GM19035 (cell line): Measurements from ENCODE around the gene SUCLG2.

Source experiments
- ATAC-seq: cut with Tn5 transposase; IDR thresholded peaks from one replicate; pipeline ENCODE4 v1.9.1; 2021; ENCODE audit not compliant: unreplicated experiment

Gene SUCLG2, protein sequence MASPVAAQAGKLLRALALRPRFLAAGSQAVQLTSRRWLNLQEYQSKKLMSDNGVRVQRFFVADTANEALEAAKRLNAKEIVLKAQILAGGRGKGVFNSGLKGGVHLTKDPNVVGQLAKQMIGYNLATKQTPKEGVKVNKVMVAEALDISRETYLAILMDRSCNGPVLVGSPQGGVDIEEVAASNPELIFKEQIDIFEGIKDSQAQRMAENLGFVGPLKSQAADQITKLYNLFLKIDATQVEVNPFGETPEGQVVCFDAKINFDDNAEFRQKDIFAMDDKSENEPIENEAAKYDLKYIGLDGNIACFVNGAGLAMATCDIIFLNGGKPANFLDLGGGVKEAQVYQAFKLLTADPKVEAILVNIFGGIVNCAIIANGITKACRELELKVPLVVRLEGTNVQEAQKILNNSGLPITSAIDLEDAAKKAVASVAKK

DNA sequence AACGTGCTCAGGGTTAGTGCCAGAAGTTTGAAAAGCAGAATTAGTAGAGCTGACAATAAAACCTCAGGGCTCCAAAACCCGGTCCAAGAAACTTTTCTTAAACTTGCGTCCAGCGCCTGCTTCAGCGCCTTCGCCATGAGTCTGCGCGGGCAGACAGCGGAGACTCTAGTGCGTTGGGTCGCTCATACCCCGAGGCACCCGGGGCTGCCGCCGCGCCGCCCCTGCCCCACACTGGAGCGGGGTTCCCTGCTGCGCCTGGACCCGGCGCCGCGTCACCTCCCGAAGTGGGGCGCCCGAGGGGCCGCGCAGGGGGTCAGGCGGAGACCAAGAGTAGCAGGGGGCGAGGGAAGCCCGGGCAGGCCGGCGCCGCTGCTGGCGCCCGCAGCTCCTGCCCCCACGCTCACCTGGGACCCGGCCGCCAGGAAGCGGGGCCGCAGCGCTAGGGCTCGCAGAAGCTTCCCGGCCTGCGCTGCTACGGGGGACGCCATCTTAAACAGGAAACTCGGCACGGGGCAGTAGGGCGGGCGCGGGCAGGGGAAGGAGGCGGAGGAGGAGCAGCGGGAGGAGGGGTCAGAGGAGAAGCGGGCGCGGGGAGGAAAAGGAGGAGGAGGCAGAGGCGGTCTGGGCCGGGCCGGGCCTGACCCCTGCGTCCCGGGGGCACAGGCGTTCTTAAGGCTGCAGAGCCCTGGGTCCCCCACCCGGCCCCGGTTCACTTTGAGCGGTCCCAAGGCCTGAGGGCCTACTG lies at the start of gene SUCLG2:
TSS of gene SUCLG2 (minus strand) at position 514 of the 745 bp plus-strand sequence. CDS start at position 488, 26 bp downstream.
- ATAC-seq = peak; percentile 75

DNA sequence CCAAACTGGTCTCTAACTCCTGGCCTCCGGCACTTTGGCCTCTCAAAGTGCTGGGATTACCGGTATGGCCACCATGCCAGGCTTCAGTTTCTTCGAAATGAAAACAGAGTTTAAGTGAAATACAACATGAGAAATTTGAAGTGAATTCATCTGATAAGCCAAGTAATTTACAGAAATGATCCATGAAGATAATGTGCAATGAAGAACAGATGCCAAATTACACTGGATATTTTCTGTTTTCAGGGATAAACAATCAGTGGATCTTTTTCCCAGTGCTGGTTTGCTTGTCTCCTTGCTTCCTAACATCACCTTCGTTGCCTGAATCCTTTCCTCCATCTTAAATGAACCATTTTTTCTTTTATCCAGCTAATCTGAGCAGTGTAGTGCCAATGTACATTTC lies 46.2 kb upstream of the SUCLG2 start:
- no peak for ATAC-seq

DNA sequence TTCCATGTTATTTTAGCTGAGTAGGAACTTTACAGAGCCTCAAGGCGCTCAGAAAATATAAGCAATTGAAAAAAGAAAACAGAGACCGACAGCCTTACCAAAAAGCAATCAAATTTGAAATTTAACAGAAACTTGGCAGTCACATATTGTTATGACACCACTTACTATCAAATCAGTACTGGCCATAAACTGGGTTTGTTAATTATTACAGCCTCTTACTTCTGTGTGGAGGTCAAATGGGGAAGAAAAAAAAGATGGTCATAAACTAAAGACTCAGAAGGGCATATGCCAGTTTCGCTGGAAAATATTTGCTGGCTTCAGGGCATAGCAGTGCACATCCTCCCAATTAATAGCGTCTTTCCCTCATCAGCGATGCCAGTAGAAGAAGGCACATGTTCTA lies 45.5 kb upstream of the SUCLG2 start:
- no peak for ATAC-seq

DNA sequence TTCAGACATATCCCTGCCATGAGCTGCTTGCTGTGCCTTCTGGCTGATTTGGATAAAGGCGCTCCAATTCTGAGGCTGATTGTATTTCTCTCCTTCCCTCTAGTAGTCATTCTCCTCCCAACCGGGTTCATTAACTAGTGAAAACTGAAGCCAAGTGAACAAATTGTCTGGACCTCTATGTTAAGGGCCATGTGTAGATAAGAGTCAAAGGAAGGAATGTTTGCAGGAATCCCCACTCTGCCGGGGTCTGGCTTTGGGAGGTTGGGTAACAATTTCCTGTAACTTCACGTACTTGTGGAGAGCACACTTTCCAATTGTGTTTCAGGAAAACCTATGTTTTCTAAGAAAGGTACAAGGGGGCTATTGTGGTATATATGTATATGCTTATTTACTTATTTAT lies 38.2 kb upstream of the SUCLG2 start:
- no peak for ATAC-seq

DNA sequence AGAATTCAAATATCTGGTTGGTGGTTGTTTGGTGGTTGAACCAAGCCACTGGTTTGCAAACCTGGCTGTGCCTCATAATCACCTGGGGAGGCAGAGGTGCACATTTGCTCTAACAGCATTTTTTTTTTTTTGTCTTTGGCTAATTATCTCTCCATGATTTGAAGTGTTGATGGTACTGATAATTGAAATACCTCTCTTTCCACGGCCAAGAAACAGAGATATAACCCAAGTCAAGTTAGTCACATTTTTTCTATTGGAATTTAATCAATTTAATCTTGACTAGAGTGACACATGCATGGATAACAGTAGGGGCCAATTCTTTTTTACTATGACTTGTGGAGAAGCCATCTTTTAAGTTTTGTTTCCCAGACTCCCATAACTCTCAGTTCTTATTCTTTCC lies 37.5 kb upstream of the SUCLG2 start:
- no peak for ATAC-seq

DNA sequence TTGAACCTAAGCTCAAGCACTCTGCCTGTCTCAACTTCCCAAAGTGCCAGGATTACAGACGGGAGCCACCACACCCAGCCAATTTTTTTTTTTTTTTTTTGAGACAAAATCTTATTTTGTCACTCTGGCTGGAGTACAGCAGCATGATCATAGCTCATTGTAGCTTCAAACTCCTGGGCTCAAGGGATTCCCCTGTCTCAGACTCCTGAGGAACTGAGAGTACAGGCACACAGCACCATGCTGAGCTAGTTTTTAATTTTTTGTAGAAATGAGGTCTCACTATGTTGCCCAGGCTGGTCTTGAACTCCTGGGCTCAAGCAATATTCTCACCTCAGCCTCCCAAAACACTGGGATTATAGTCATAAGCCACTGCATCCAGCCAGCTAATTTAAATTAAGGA lies 36.8 kb upstream of the SUCLG2 start:
- ATAC-seq = no peak

DNA sequence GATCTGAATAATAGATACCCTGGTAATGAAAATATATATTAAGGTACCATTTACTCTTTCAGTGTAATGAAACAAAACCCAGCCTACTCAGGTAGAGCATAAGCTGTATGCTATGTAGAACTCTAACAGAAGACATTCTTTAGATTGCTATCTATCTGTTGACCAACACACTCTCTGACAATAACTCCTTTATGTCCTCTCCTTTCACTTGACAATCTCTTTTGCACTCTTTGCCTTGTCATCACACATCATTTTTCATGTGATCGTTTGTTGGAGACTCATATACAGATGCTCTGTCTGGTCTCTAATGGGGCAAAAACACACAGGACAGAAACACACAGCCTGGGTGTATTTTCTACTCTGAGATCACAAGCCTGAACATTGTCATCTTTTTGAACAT lies 35.4 kb upstream of the SUCLG2 start:
- no peak for ATAC-seq

DNA sequence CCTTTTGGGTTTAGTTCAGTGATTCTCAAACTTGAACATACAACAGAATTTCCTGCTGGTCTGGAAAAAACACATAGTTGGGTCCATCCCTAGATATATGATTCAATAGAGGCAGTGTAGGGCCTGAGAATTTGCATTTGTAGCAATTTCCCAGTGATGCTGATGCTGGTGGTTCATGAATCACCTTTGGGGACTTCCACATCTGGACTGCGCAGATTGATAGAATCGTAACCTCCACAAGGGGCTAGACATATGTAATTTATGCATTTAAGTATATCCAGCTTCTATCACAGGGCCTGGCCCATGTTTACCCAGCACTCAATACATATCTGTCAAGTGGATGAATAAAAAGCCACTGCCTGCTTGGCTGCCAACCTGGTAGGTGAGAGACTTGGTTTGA lies 33.8 kb upstream of the SUCLG2 start:
- no peak for ATAC-seq

DNA sequence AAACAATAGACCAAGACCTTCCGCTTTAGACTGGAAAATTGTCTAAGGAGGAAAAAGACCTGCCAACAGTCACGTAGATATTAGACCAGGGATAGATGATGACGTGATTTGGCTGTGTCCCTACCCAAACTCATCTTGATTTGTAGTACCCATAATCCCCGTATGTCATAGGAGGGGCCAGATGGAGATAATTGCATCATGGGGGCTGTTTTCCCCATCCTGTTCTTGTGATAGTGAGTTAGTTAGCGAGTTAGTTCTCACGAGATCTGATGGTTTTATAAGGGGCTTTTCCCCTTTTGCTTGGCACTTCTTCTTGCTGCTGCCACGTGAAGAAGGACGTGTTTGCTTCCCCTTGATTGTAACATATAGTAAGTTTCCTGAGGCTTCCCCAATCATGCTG lies 31.7 kb upstream of the SUCLG2 start:
- no peak for ATAC-seq

DNA sequence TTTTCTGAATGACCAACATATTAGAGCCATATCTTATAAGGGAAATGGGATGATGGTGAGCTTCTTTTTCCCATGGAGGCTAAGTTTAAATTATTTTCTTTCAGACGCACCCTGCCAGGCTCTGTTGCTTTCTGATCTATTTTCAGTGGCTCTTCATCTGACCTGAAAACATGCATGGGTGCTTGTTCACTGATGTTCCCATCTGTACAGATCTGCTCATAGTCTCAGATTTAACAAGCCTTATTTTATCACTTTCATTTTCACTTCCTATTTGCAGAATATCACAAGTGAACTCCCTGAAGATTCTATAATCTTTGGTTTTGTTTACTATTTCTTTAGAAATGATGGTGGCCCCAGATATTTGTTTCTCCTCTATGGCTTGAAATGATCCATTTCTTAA lies 31.1 kb upstream of the SUCLG2 start:
- ATAC-seq = peak; percentile 99

DNA sequence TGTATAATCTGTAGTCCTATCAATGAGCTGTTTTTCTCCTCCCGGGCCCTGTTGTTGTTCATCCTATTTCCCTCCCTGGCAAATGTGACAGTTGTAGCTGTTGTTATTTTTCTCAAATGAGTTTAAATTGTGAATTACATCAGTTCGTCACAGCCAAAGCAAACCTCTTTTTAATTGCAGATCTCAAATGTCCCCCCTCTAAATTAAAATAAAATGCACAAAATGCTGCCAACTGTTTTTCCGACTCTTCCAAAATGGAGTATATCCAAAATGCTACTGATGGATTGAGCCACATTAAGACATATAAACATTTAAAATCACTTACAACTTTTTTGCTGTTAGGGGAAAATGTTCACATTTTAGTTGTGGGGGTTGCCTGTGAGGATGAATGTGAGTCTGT lies 29.8 kb upstream of the SUCLG2 start:
- no peak for ATAC-seq

DNA sequence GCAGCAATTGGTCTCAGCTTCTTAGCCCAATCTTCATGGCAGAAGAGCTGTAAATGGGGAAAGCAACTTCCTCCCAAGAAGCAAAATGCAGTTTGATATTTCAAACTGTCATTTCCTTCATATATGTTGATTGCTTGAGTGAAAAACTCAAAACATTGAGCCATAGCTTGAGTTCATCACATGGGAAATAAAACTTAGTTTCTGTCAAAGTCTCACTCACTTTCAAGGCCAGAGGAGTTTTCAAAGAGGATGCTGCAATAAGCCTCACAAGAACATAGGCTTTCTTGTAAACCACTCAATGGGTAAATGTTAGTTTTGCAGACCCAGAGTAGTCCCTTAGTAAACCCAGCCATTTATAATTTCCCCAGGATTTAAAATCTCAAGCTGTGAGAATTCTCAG lies 29.1 kb upstream of the SUCLG2 start:
- no peak for ATAC-seq

DNA sequence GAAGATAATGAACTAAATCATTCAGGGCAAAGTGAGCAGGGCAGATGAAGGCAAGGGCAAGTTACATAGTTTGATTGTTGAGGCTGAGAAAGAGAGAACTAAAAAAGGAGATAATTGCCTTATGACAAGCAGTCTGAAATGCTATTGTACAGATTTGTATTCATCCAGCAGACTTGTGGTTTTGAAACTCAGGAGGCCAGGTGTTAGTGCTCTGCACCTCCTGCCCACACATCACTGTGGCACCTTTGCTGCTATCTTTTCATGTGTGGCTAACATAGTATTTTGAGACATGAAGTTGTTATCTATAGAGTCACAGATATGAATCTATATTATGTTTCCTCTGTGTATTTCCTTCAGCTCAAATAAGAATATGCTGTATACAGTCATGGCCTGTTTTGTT lies 24.3 kb upstream of the SUCLG2 start:
- peak; percentile 61 for ATAC-seq

DNA sequence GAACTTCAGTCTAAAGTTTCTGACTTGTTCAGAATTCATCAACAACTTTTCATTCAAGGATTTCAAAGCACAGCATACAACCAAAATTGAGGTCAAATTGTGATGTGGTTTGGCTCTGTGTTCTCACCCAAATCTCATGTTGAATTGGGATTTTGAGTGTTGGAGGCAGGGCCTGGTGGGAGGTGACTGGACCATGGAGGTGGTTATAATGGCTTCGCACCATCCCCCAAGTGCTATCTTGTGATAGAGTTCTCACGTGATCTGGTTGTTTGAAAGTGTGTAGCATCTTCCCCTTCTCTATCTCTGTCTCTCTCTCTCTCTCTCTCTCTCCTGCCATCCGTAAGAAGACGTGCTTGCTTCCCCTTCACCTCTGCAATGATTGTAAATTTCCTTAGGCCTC lies 19.6 kb upstream of the SUCLG2 start:
- no peak for ATAC-seq

DNA sequence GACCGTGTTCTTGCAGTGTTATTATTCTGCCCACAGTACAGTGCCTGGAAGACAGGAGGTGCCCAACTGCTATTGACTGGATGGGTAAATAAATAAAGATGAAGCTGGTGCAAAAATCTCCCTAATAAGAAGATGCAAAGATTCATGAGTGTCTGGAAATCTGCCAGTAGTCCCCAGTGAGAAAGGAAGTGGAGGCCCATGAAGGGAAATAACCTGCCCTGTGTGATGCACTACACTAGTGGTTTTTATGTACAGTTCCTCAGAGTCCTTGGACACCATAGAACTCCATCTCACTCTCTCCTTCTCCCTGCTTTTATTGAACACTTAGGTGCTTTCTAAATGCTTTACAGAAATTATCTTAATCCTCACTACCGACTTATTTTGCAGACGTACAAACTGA lies 8.3 kb upstream of the SUCLG2 start:
- ATAC-seq = no peak

DNA sequence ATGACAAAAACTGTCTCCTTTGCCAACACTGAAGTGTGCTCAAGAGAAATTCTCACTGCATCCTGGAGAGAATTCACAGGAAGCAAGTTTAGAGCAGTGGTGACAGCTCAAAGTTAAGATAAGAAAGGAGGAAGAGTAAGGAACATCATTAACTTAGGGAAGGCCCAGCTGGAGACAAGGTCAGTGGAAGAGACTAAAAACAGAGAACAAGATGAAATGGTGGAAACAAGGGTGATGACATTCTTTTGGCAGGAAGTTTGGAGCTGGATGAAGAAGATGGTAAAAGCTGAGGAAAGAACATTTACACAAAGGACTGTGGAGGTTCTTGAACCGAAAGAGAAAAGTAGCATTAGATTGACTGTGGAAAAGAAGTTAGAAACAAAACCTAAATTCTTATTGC lies 6.7 kb upstream of the SUCLG2 start:
- no peak for ATAC-seq

DNA sequence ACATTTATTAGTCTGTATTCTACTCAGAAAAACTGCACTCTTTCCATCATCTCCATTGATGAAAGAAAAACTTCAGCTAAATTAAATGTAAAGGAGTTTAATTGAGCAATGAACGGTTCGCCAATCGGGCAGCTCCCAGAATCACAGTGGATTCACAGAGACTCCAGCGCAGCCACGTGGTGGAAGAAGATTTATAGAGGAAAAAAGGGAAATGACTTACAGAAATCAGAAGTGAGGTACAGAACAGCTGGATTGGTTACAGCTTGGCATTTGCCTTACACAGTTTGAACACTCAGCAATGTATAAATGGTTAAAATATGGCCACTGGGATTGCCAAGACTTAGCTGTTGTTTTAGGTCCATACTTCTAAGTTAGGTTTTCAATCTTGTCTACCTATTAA lies 2.8 kb upstream of the SUCLG2 start:
- no peak for ATAC-seq

DNA sequence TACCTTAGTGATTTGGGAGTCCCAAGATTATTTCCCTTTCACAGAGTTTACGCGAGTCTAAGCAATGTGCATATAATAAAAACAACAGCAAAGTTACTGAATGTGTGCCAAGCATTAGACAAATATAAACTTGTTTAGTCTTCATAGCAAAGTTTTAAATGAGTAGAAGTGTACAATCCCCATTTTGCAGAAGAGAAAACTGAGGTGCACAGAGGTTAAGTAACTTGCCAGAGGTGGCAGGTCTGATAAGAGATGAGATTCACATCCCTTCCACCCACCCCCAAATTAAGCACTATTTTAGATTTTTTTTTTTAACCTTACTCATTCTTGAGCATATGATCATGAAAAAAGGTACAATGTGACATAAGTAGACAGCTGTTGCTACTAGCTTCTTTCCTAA lies 2.2 kb upstream of the SUCLG2 start:
- ATAC-seq = no peak

DNA sequence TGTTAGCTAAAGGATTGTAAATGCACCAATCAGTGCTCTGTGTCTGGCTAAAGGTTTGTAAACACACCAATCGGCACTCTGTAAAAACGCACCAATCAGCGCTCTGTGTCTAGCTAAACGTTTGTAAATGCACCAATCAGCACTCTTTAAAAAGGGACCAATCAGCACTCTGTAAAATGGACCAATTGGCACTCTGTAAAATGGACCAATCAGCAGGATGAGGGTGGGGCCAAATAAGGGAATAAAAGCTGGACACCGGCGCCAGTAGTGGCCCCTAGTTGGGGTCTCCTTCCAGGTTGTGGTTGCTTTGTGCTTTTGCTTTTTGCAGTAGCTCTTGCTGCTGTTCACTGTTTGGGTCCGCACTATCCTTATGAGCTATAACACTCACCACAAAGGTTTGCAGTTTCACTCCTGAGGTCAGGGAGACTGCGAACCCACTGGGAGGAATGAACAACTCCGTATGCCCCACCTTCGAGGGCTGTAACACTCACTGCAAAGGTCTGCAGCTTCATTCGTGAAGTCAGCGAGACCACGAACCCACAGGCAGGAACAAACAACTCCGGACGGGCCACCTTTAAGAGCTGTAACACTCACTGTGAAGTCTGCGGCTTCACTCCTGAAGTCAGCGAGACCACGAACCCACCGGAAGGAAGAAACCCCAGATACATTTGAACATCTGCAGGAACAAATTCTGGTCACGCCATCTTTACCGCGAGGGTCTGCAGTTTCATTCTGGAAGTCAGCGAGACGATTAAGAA lies 1.1 kb upstream of the SUCLG2 start:
- ATAC-seq = peak; percentile 48

DNA sequence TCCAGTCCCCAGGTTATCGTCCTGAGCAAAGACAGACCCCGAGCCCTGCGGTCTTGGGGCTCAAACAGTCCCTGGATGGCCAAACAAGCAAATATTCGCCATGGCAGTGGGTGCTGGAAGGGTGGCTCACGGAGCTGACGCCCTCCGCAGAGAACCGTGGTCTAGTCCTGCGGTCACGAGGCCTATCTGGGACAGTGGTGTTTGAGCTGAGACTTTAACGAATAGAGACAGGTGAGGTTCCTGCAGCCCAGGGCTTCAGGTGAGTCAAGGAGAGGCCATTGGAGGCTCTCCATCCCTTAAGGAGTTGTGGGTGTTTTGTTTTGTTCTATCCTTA lies 399 bp upstream of the SUCLG2 start:
- ATAC-seq = no peak

DNA sequence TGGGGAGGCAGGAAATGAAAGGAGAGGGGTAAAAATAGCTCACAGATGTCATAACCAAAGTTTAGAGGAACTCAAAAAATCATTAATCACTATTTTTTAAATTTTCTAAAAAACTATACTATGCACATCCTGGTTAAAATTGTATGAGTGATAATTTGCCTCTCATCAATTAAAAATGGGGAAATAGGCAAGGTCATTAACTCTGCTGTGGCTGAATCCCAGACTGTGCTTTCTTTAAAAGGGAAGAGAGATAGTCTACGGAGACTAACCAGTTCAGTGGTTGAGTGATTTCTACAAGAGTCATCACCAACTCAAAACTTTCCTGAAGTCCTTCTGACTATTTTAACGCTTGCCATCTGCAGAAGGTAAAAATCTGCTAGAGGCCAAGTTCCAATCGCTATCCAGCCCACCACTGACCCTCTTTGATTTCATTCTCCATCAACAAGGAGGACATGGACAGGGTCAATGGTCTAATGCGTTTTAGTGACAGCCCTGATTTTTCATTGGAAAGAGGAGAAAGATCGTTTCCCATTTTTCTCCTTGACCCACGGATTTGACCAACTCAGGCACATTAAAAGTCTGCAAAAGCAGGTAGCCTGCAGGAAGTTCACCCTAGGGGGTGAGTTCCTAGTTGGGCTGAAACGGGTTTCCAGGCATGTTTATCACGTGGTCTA lies 850 bp downstream of the SUCLG2 start:
- ATAC-seq = peak; percentile 24
